H9 (cell line): ENCODE results near the gene ANKMY2. TPM values are rescaled to one million over a fixed set of nuclear protein-coding genes. Genes with fewer than 3 reads are reported as not detected.

ENCODE experiments used
- DNase-seq: peaks from one replicate; pipeline ENCODE4 v3.0.0-alpha.2; 2017
- H2AFZ ChIP-seq: one replicate; pipeline ENCODE4 v1.6.1; 2013; ENCODE audit warnings: mild to moderate bottlenecking, low read length, control low read depth, moderate library complexity
- H2AK5ac ChIP-seq: 2 replicates; pipeline ENCODE4 v1.6.1; 2013; ENCODE audit warnings: low read length, control low read depth, mixed read lengths; ENCODE audit not compliant: insufficient read length
- H2BK120ac ChIP-seq: one replicate; pipeline ENCODE4 v1.6.1; 2013; ENCODE audit warnings: low read depth, mild to moderate bottlenecking, low read length, control low read depth, inconsistent platforms; ENCODE audit not compliant: poor library complexity, severe bottlenecking
- H2BK12ac ChIP-seq: 2 replicates; pipeline ENCODE4 v1.6.1; 2013; ENCODE audit warnings: low read length, control low read depth, mixed read lengths, low read depth; ENCODE audit not compliant: insufficient read length
- H2BK15ac ChIP-seq: 2 replicates; pipeline ENCODE4 v1.6.1; 2013; ENCODE audit warnings: low read depth, low read length, control low read depth
- H2BK20ac ChIP-seq: one replicate; pipeline ENCODE4 v1.6.1; 2013; ENCODE audit warnings: low read depth, mild to moderate bottlenecking, low read length, control low read depth, inconsistent platforms; ENCODE audit not compliant: poor library complexity, severe bottlenecking
- H2BK5ac ChIP-seq: 2 replicates; pipeline ENCODE4 v1.6.1; 2013; ENCODE audit warnings: low read length, control low read depth, mixed read lengths; ENCODE audit not compliant: insufficient read length
- H3K14ac ChIP-seq: 2 replicates; pipeline ENCODE4 v1.6.1; 2013; ENCODE audit warnings: low read length, control low read depth; ENCODE audit not compliant: insufficient read depth
- H3K18ac ChIP-seq: 2 replicates; pipeline ENCODE4 v1.6.1; 2013; ENCODE audit warnings: low read depth, mild to moderate bottlenecking, mixed read lengths, low read length, control low read depth; ENCODE audit not compliant: insufficient read length
- H3K23ac ChIP-seq: 2 replicates; pipeline ENCODE4 v1.6.1; 2013; ENCODE audit warnings: low read length, control low read depth, mixed read lengths, low read depth; ENCODE audit not compliant: insufficient read length
- H3K23me2 ChIP-seq: 2 replicates; pipeline ENCODE4 v1.6.1; 2013; ENCODE audit warnings: low read depth, mild to moderate bottlenecking, mixed read lengths, low read length, control low read depth; ENCODE audit not compliant: insufficient read length, poor library complexity, severe bottlenecking
- H3K27ac ChIP-seq: 2 replicates; pipeline ENCODE4 v1.5.1; 2013; ENCODE audit warnings: low read length, control low read depth, mixed read lengths, low read depth; ENCODE audit not compliant: insufficient read length
- H3K27me3 ChIP-seq: 2 replicates; pipeline ENCODE4 v1.6.1; 2013; ENCODE audit warnings: low read length, control low read depth, inconsistent platforms; ENCODE audit not compliant: insufficient read depth
- H3K4ac ChIP-seq: 2 replicates; pipeline ENCODE4 v1.6.1; 2013; ENCODE audit warnings: low read depth, mild to moderate bottlenecking, control low read depth, inconsistent platforms, low read length, moderate library complexity
- H3K4me1 ChIP-seq: 2 replicates; pipeline ENCODE4 v1.6.1; 2013; ENCODE audit warnings: low read length, control low read depth, inconsistent platforms; ENCODE audit not compliant: insufficient read depth
- H3K4me2 ChIP-seq: 2 replicates; pipeline ENCODE4 v1.6.1; 2013; ENCODE audit warnings: low read length, control low read depth, mixed read lengths; ENCODE audit not compliant: insufficient read length, insufficient read depth
- H3K56ac ChIP-seq: 2 replicates; pipeline ENCODE4 v1.6.1; 2013; ENCODE audit warnings: low read depth, mild to moderate bottlenecking, mixed read lengths, low read length, control low read depth; ENCODE audit not compliant: insufficient read length
- H3K79me1 ChIP-seq: 2 replicates; pipeline ENCODE4 v1.6.1; 2013; ENCODE audit warnings: low read depth, mild to moderate bottlenecking, moderate library complexity, low read length, control low read depth, inconsistent platforms; ENCODE audit not compliant: insufficient read depth, poor library complexity, severe bottlenecking
- H3K79me2 ChIP-seq: 2 replicates; pipeline ENCODE4 v1.6.1; 2013; ENCODE audit warnings: low read length, control low read depth, inconsistent platforms; ENCODE audit not compliant: insufficient read depth
- H3K9ac ChIP-seq: 2 replicates; pipeline ENCODE4 v1.6.1; 2013; ENCODE audit warnings: low read length, control low read depth, mixed read lengths; ENCODE audit not compliant: insufficient read length; ENCODE audit errors: extremely low read depth
- H3K9me3 ChIP-seq: one replicate; pipeline ENCODE4 v1.6.1; 2013; ENCODE audit warnings: low read depth, low read length, inconsistent platforms; ENCODE audit not compliant: control insufficient read depth
- H3T11ph ChIP-seq: one replicate; pipeline ENCODE4 v1.6.1; 2013; ENCODE audit warnings: mild to moderate bottlenecking, low read length, control low read depth, inconsistent platforms
- H4K20me1 ChIP-seq: one replicate; pipeline ENCODE4 v1.6.1; 2013; ENCODE audit not compliant: control insufficient read depth, insufficient read length, insufficient read depth
- H4K5ac ChIP-seq: 2 replicates; pipeline ENCODE4 v1.6.1; 2013; ENCODE audit warnings: low read depth, mild to moderate bottlenecking, mixed read lengths, low read length, control low read depth; ENCODE audit not compliant: insufficient read length
- H4K8ac ChIP-seq: replicated peaks from 2 replicates; pipeline ENCODE4 v1.6.1; 2013; ENCODE audit warnings: low read length, control low read depth, mixed read lengths, low read depth; ENCODE audit not compliant: insufficient read length
- H4K91ac ChIP-seq: 2 replicates; pipeline ENCODE4 v1.6.1; 2013; ENCODE audit warnings: low read depth, mild to moderate bottlenecking, moderate library complexity, mixed read lengths, low read length, control low read depth; ENCODE audit not compliant: insufficient read length
- H3K27ac Mint-ChIP-seq, 3 experiments: 2 replicates in 2 of 3; 3 replicates in 1 of 3; pipeline ENCODE4 v1.8.0; 2020 to 2021; ENCODE audit warnings: mixed read lengths in 3 of 3, mild to moderate bottlenecking in 1 of 3, moderate library complexity in 1 of 3
- H3K27me3 Mint-ChIP-seq: 2 replicates; pipeline ENCODE4 v1.8.0; 2021; ENCODE audit warnings: low read depth, mild to moderate bottlenecking, moderate library complexity, mixed read lengths
- H3K36me3 Mint-ChIP-seq, 3 experiments: 2 replicates in 2 of 3; 3 replicates in 1 of 3; pipeline ENCODE4 v1.8.0; 2020 to 2021; ENCODE audit warnings: low read depth in 3 of 3, mixed read lengths in 3 of 3; ENCODE audit not compliant: insufficient read depth in 1 of 3
- H3K4me1 Mint-ChIP-seq, 2 experiments: 2 replicates each; pipeline ENCODE4 v1.8.0; 2020; ENCODE audit warnings: mixed read lengths in 2 of 2
- H3K4me3 Mint-ChIP-seq, 2 experiments: 2 replicates in 1 of 2; 3 replicates in 1 of 2; pipeline ENCODE4 v1.8.0; 2020 to 2021; ENCODE audit warnings: mild to moderate bottlenecking in 2 of 2, mixed read lengths in 2 of 2, moderate library complexity in 1 of 2
- H3K9me3 Mint-ChIP-seq, 2 experiments: 2 replicates in 1 of 2; 3 replicates in 1 of 2; pipeline ENCODE4 v1.8.0; 2020; ENCODE audit warnings: mild to moderate bottlenecking in 2 of 2, mixed read lengths in 2 of 2, moderate library complexity in 1 of 2
- WGBS: extraction: QIAGEN DNeasy Blood & Tissue Kit; methylation state at CpG from one replicate; pipeline ENCODE4 v1.1.7; 2013; ENCODE audit warnings: missing lambda C conversion rate, low lambda C conversion rate, mixed read lengths; ENCODE audit not compliant: insufficient read length; ENCODE audit errors: extremely low coverage; 5-methylcytosine and 5-hydroxymethylcytosine counted together
- total RNA-seq: library from RNA; stranded (reverse); gene quantifications from 2 replicates; pipeline ENCODE4 v1.2.1, GENCODE V29; 2021
- TF ChIP-seq, protein P1 (sequence below): fragments of 200-600 bp; sonication (generic); conservative IDR thresholded peaks from 3 replicates; pipeline ENCODE4 v1.8.0; 2021; ENCODE audit warnings: antibody characterized with exemption, mild to moderate bottlenecking

The ANKMY2 gene
- total RNA-seq, 1 experiment from 2014 or later: 12.7 TPM

DNA sequence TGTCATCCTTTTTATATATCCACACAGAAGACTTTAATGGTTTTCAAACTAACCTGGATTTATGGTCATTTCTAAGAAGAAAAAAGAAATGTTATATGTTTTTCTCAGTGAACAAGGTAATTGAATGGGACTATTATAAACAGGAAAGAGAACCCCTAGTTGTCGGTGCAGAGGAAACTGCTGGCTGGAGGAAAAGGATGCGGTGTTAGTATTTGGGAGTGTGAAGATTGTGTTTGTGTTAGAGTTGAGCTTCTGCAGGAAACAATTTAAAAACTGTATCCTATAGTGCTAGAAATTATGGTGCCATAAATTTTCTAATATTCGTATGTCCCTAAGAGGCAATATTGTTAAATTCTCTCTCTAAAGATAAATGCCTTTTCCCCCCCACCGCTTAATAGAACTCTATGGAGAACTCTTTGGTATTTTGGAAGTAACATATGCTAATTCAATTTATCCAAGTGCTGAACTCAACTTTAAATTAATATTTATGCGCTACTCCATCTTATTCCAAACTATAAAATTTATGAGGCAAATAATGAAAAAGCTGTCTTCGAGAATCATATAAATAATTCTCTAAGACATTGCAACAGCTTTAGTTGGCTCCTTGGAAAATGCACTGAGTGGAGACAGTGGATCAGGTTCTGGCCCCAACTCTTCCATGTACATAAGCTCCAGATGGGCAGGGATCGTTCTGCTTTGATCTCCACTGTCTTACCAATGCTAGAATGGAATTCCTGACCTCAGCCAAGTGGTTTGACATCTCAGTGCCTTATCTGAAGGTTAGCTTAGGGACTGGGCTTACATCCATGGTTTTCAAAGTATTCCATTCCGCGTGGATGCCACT, 6.1 kb upstream of the ANKMY2 start:
- Histone ChIP-seq H3K18ac (no peak overlapping the region), H3K27me3 (no peaks in the 10 kb centered on the region), H2AK5ac (no peak overlapping the region), H3K9me3 (no peaks in the 10 kb centered on the region), H3K79me2 (peaks cover 38% of the 10 kb centered on the region; the same call in 1 of the 2 replicates), H2AFZ (no peak overlapping the region), H3K4ac (no peak overlapping the region), H3K4me1 (peaks cover 4% of the 10 kb centered on the region; the same call in 1 of the 2 replicates), H2BK5ac (no peak overlapping the region), H4K91ac (no peak overlapping the region), H3K23ac (no peak overlapping the region), H3K14ac (no peak overlapping the region), H3K23me2 (no peaks in the 10 kb centered on the region), H4K8ac (no peak overlapping the region), H3T11ph (no peak overlapping the region), H3K56ac (no peak overlapping the region), H2BK15ac (no peak overlapping the region), H3K4me2 (no peak overlapping the region), H2BK20ac (no peak overlapping the region), H4K5ac (no peak overlapping the region), H4K20me1 (no peaks in the 10 kb centered on the region), H3K27ac (no peak overlapping the region), H2BK120ac (no peak overlapping the region), H3K9ac (no peak overlapping the region), H2BK12ac (no peak overlapping the region), H3K79me1 (no peaks in the 10 kb centered on the region)
- no peak for DNase-seq
- H3K4me3 Mint-ChIP-seq: no peak overlapping the region
- WGBS: 100% methylated on average over 1 of the region's 9 CpGs
- H3K4me1 Mint-ChIP-seq: peaks cover 32 to 36% of the 10 kb centered on the region in 2 experiments
- TF ChIP-seq, protein P1, sequence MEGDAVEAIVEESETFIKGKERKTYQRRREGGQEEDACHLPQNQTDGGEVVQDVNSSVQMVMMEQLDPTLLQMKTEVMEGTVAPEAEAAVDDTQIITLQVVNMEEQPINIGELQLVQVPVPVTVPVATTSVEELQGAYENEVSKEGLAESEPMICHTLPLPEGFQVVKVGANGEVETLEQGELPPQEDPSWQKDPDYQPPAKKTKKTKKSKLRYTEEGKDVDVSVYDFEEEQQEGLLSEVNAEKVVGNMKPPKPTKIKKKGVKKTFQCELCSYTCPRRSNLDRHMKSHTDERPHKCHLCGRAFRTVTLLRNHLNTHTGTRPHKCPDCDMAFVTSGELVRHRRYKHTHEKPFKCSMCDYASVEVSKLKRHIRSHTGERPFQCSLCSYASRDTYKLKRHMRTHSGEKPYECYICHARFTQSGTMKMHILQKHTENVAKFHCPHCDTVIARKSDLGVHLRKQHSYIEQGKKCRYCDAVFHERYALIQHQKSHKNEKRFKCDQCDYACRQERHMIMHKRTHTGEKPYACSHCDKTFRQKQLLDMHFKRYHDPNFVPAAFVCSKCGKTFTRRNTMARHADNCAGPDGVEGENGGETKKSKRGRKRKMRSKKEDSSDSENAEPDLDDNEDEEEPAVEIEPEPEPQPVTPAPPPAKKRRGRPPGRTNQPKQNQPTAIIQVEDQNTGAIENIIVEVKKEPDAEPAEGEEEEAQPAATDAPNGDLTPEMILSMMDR: no peak
- H3K27me3 Mint-ChIP-seq: no peaks in the 10 kb centered on the region
- no peaks in the 10 kb centered on the region for H3K9me3 Mint-ChIP-seq
- peaks cover 0 to under 1% (median 0%) of the 10 kb centered on the region in 3 experiments; a peak in 1 of 7 replicates for H3K36me3 Mint-ChIP-seq
- H3K27ac Mint-ChIP-seq: no peak overlapping the region
